Effector memory CD4-positive, alpha-beta T cell (primary cell): ENCODE results near the gene PRKCZ.
A peak's percentile ranks its signal among the peaks of the same experiment; 100 is the strongest.

Source experiments
- DNase-seq, 3 donors: peaks; one replicate each; pipeline ENCODE4 v3.0.0-alpha.2; 2020
- H3K27ac ChIP-seq: 2 replicates; pipeline ENCODE4 v1.7.0; 2013; ENCODE audit warnings: mild to moderate bottlenecking, low read length, moderate library complexity; ENCODE audit not compliant: insufficient read depth, poor library complexity, severe bottlenecking
- H3K27me3 ChIP-seq: replicated peaks from 2 replicates; pipeline ENCODE4 v1.7.0; 2013; ENCODE audit warnings: mild to moderate bottlenecking, low read length; ENCODE audit not compliant: insufficient read depth, control insufficient read depth, poor library complexity, severe bottlenecking
- H3K36me3 ChIP-seq: 2 replicates; pipeline ENCODE4 v1.7.0; 2013; ENCODE audit warnings: mild to moderate bottlenecking, low read length, moderate library complexity; ENCODE audit not compliant: control insufficient read depth, insufficient read depth
- H3K4me1 ChIP-seq: 2 replicates; pipeline ENCODE4 v1.7.0; 2013; ENCODE audit warnings: low read length, mild to moderate bottlenecking; ENCODE audit not compliant: control insufficient read depth, insufficient read depth, poor library complexity, severe bottlenecking
- H3K4me3 ChIP-seq: 2 replicates; pipeline ENCODE4 v1.7.0; 2013; ENCODE audit warnings: low read length, low read depth, mild to moderate bottlenecking; ENCODE audit not compliant: insufficient read depth, poor library complexity, severe bottlenecking
- H3K9me3 ChIP-seq: 2 replicates; pipeline ENCODE4 v1.7.0; 2013; ENCODE audit warnings: mild to moderate bottlenecking, low read length, moderate library complexity; ENCODE audit not compliant: control insufficient read depth

The PRKCZ gene

DNA sequence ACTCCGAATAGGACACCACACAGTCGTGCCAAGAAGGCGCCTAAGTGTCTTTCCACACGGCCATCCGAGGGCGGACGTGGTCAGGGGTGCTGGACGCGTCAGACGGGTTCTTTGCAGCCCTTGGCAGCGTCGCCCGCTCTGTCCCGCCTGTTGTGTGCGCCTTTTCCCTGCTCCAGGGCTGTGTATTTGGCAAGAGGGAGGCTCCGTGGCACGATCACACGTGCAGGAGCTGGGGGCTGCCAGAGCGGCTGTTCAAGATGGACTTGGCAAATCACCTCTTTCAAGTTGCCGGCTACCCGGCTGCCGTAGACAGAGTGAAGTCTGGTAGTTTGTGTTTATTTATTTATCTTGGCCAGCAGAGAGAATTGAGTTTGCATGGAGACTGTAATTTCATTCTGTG lies 31.9 kb downstream of the PRKCZ start:
- H3K4me1 ChIP-seq: no peaks in the 10 kb centered on the region
- DNase-seq: no peak
- H3K4me3 ChIP-seq: no peak overlapping the region
- H3K36me3 ChIP-seq: peaks cover 3% of the 10 kb centered on the region
- no peak overlapping the region for H3K27ac ChIP-seq
- H3K27me3 ChIP-seq: no peaks in the 10 kb centered on the region
- peaks cover 3% of the 10 kb centered on the region for H3K9me3 ChIP-seq

DNA sequence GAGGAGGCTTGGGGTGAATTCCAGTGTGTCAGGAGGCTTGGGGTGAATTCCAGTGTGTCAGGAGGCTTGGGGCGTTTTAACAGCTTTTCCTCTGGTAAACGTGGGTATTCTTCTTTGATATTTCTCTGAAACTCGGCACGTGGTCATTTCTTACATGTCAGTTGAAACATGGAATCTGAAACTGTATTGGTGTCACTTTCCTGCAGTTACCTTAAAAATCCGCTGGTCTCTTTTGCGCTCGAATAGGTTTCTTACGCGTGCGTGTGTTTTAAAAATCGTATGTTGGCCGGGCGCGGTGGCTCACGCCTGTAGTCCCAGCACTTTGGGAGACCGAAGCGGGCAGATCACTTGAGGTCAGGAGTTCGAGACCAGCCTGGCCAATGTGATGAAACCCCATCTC lies 33.5 kb downstream of the PRKCZ start:
- Histone ChIP-seq H3K27me3 (no peaks in the 10 kb centered on the region), H3K36me3 (no peaks in the 10 kb centered on the region), H3K4me1 (no peaks in the 10 kb centered on the region), H3K9me3 (no peaks in the 10 kb centered on the region), H3K4me3 (no peak overlapping the region), H3K27ac (no peak overlapping the region)
- no peak for DNase-seq

DNA sequence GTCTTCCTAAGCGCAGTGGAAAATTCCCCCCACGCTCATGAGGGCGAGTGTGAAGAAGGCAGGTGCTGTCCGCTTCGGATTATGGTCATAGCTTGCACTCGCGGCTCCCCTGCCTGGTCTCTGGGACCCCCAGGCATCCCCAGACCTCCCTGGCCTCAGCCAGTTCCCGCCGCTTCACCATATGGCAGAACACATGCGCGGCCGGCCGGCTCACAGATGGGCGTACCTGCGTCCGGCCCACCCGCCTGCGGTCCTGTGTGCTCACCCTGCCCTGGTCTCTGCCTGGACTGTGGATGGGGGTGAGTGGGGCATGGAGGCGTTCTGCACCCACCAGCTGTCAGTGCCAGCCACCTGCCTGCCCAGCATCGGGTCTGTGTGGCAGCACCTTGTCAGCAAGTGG lies 34.1 kb downstream of the PRKCZ start:
- H3K9me3 ChIP-seq: no peaks in the 10 kb centered on the region
- H3K27me3 ChIP-seq: no peaks in the 10 kb centered on the region
- no peaks in the 10 kb centered on the region for H3K4me1 ChIP-seq
- H3K36me3 ChIP-seq: peaks cover 3% of the 10 kb centered on the region
- H3K4me3 ChIP-seq: no peak overlapping the region
- H3K27ac ChIP-seq: no peak overlapping the region
- no peak for DNase-seq

DNA sequence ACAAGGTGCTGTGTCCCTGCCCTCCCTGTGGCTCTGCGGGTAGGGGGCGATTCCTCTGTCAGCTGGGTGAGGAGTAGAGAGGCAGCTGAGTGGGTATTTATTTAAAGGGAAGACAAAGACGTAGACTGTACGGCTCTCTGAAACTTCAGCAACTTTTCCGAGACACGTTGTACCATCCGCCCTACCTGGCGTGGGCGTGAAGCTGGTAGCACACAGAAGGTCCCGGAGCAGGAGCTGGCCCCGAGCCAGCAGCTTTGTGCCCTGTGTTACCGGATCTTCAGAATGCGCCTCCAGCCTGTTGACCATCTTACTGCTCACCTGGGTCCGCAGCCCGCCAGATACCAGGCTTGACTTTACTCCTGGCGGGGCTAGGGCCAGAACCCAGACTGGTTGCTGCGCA lies 34.9 kb downstream of the PRKCZ start:
- no peaks in the 10 kb centered on the region for H3K27me3 ChIP-seq
- no peaks in the 10 kb centered on the region for H3K4me1 ChIP-seq
- no peaks in the 10 kb centered on the region for H3K9me3 ChIP-seq
- no peak for DNase-seq
- peaks cover 4% of the 10 kb centered on the region for H3K36me3 ChIP-seq
- H3K27ac ChIP-seq: no peak overlapping the region
- H3K4me3 ChIP-seq: no peak overlapping the region

DNA sequence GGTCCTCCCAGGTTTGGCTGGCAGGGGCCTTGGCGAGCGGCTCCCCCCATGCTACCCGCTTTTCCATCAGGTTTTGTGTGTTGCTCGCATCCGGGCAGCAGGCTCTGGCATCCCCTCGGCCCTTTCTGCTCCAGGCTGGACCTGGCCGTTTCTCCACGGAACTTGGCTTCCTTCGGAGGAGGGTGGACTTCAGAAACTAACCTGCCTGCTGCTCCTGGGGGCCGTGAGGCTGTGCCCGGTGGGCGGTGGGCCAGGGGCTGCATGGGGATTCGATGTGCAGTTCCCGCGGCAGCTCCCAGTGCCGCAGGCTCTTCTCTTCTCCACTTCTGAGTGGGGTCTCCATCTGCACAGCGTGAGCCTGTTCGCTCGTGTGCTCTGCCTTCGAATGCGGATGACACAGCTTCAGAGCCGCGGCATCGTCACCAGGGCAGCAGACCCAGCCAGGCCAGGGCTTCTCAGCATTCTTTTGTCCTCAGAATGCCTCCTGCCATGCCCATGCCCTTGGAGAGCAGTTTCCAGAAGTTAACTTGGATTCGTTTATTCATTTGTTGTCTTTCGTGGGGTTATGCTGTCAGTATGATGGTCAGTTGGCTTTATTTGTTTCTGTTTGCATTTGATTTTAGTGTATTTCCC lies 36.4 kb downstream of the PRKCZ start:
- H3K27me3 ChIP-seq: no peaks in the 10 kb centered on the region
- H3K4me1 ChIP-seq: no peaks in the 10 kb centered on the region
- H3K27ac ChIP-seq: no peak overlapping the region
- no peak overlapping the region for H3K4me3 ChIP-seq
- H3K9me3 ChIP-seq: no peaks in the 10 kb centered on the region
- peaks cover 4% of the 10 kb centered on the region for H3K36me3 ChIP-seq
- no peak for DNase-seq

DNA sequence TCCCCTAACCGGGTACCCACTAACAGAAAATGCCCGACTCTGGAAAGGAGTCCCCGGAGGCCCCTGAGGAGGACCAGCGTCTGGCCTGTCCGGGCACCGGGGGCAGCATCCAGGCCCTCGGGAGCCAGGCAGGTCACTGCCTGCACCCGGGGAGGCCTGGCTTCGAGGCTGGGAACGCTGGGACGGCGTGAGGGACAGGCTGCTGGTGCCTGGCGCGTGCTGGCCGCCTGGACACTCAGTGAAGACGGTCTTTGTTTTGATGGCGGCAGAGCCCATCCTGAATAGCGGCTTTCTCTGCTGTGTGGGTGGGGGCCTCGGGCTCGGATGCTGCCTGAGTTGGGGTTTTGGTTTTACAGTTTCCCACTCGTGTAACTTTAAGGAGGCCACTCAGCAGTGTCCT lies 37.6 kb downstream of the PRKCZ start:
- Histone ChIP-seq H3K27ac (no peak overlapping the region), H3K4me1 (no peaks in the 10 kb centered on the region), H3K9me3 (no peaks in the 10 kb centered on the region), H3K4me3 (no peak overlapping the region), H3K36me3 (peaks cover 4% of the 10 kb centered on the region), H3K27me3 (no peaks in the 10 kb centered on the region)
- DNase-seq: no peak

DNA sequence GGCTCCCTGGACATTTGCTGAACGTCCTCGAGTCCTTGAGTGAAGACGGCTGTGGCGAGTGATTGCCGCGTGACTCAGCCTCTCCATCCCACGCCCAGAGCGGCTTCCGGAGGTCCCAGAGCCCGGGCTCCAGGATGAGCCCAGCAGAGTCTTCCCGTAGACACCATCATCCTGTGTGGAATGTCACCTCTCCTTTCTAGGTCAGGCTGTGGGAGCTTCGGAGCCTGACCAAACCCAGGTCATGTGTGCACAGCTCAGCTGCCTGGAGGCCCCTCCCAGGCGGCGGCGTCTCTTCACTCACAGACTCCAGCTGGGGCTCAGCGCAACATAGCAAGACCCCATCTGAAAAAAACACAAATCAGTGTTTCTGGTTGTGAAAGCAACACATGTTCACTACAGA lies 38.2 kb downstream of the PRKCZ start:
- H3K4me3 ChIP-seq: no peak overlapping the region
- H3K27ac ChIP-seq: no peak overlapping the region
- no peak for DNase-seq
- no peaks in the 10 kb centered on the region for H3K4me1 ChIP-seq
- H3K27me3 ChIP-seq: no peaks in the 10 kb centered on the region
- H3K36me3 ChIP-seq: peaks cover 4% of the 10 kb centered on the region
- H3K9me3 ChIP-seq: no peaks in the 10 kb centered on the region

DNA sequence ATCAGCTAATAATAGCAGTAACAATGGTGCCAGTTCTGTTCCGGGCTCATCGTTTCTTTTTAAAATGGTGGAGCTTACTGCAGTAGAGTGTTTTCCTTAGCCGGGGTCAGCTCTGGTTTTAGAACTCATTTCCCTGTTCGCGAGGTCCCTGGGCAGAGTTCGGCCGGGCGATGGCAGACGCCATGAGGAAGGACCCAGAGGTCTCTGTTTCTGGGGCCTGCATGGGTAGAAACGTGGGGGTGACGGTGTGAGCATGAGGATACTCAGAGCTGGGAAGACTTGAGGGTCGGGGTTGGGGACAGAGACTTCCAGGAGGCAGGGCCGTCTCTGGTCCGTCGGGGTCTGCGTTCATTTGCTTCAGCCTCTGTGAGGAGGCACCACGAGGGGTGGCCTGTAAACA lies 38.8 kb downstream of the PRKCZ start:
- H3K27me3 ChIP-seq: no peaks in the 10 kb centered on the region
- no peak overlapping the region for H3K27ac ChIP-seq

DNA sequence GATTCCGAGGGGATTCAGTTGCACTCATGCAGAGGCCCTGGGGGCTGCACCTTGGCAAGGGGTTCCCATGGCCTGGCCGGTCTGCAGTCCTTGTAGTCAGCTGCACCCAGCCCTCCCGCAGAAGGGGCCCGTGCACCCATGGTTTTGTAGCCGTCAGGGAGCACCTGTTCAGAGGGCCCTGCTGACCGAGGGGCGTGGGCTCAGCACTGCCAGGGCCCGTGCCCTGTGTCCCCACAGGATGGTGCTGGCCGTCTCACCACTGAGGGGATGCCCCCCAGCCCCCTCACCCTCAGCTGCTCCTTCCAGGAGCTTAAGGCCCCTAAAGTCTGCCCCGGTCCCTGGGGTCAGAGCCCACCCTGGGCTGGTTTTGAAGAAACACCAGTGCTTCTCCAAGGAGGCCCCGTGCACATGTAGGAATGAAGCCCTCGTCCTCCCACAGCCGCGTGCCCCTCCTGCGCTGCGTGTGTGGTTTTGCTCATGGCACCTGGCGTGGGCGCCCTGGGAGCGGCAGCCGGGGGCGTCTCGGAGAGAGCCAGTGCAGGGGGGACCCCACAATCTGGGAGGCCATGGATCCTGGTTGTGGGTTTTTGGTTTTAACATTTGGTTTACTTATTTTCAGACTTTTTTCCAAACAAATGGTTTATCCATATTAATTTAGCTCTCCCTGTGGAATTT lies 40.1 kb downstream of the PRKCZ start:
- peaks cover 4% of the 10 kb centered on the region for H3K36me3 ChIP-seq
- no peaks in the 10 kb centered on the region for H3K27me3 ChIP-seq
- no peak overlapping the region for H3K27ac ChIP-seq
- no peaks in the 10 kb centered on the region for H3K4me1 ChIP-seq
- H3K9me3 ChIP-seq: no peaks in the 10 kb centered on the region
- DNase-seq: no peak
- H3K4me3 ChIP-seq: no peak overlapping the region

More for the DNA sequence above, 38.8 kb downstream of the PRKCZ start:
- no peak overlapping the region for H3K4me3 ChIP-seq
- no peaks in the 10 kb centered on the region for H3K9me3 ChIP-seq
- peaks cover 4% of the 10 kb centered on the region for H3K36me3 ChIP-seq
- H3K4me1 ChIP-seq: no peaks in the 10 kb centered on the region
- DNase-seq: no peak

DNA sequence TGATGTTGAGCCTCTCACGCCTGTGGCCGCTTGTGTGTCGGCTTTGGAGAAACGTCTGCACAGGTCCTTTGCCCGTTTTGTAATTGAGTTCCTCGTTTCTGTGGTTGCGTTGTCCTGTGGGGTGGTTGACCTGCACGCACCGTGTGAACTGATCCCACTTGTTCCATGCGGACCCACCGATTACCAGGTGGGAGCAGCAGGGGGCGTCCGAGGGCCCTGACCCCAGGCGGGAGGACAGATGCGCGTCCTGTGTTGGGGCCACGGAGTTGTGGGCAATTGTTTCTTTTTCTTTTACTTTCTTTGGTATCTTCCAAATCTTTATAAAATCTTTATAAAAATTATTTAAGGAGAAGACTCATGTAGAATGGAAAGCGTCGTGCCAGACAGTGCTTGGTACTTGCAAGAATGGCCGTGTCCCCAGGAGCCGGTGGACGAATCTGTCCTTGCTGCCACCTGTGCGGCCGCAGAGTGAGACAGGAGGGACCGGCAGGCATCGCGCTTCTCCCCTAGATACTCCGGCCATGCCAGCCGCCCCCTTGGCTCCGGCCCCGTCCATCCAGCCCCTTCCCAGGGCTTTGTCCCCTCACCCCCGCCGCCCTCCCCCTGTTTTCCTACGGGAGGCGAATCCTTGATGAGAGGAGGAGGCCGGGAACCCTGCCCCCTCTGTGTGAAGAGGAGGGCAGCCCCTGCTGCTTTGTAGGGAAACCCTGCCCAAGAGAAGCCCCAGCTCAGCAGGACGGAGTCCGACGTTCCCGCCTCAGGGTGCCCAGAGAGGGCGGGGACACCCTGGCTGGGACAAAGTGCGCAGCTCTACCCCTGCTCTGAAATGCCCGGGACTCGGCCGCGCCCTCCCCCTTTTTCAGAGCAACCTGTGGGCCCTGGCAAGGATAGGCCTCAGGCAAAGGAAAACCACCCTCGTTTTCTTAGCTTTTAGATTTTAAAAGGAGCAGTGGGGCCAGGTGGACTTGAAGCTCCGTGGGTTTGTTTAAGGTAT lies 41.7 kb downstream of the PRKCZ start:
- no peaks in the 10 kb centered on the region for H3K4me1 ChIP-seq
- H3K36me3 ChIP-seq: peaks cover 6% of the 10 kb centered on the region
- H3K27me3 ChIP-seq: no peaks in the 10 kb centered on the region
- H3K27ac ChIP-seq: no peak overlapping the region
- H3K4me3 ChIP-seq: no peak overlapping the region
- no peaks in the 10 kb centered on the region for H3K9me3 ChIP-seq
- peak in 2 of 3 donors; percentile 14 to 25 for DNase-seq
